ENCODE data around the gene ZCCHC4.

The ZCCHC4 gene, protein sequence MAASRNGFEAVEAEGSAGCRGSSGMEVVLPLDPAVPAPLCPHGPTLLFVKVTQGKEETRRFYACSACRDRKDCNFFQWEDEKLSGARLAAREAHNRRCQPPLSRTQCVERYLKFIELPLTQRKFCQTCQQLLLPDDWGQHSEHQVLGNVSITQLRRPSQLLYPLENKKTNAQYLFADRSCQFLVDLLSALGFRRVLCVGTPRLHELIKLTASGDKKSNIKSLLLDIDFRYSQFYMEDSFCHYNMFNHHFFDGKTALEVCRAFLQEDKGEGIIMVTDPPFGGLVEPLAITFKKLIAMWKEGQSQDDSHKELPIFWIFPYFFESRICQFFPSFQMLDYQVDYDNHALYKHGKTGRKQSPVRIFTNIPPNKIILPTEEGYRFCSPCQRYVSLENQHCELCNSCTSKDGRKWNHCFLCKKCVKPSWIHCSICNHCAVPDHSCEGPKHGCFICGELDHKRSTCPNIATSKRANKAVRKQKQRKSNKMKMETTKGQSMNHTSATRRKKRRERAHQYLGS

GRCh38 chr4:25312496-25313200 is at the start of gene ZCCHC4:
ZCCHC4 (plus strand) TSS chr4:25312774; CDS start chr4:25312810, 36 bp downstream.
- DNase-seq, result peak; percentile 15 to 94 (median 86)

DNA sequence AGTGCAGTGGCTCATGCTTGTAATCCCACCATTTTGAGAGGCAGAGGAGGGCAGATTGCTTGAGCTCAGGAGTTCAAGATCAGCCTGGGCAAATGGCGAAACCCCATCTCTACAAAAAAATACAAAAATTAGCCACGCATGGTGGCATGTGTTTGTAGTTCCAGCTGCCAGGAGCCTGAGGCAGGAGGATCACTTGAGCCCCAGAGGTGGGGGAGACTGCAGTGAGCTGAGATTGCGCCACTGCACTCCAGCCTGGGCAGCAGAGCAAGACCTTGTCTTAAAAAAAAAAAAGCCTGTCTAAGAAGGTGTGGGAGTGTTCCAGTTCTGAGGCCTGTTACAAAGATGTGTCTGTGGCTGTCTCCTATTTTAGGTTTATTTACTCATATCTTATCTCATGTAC is 40.7 kb upstream of the ZCCHC4 start:
- DNase-seq, result no peak

GRCh38 chr4:25280210-25280609 is 32.4 kb upstream of the ZCCHC4 start:
- no peak for DNase-seq

GRCh38 chr4:25283948-25284347 is 28.6 kb upstream of the ZCCHC4 start:
- no peak for DNase-seq

DNA sequence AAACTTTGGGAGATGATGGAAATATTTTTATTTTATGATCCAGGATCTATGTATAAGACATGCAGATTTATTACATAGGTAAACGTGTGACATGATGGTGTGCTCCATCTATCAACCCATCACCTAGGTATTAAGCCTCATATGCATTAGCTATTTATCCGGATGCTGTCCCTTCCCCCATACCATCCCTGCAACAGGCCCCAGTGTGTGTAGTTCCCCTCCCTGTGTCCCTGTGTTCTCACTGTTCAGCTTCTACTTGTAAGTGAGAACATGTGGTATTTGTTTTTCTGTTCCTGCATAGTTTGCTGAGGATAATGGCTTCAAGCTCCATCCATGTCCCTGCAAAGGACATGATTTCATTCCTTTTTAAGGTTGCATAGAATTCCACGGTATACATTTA is 28.1 kb upstream of the ZCCHC4 start:
- DNase-seq, result no peak

- DNase-seq, result no peak
Measured at GRCh38 chr4:25290490-25291067, 22.0 kb upstream of the ZCCHC4 start.

- no peak for DNase-seq
Measured at GRCh38 chr4:25291158-25291733, 21.3 kb upstream of the ZCCHC4 start.

- DNase-seq, result no peak
Measured at GRCh38 chr4:25297528-25298242, 14.9 kb upstream of the ZCCHC4 start.

- no peak for DNase-seq
Measured at GRCh38 chr4:25299476-25300203, 12.9 kb upstream of the ZCCHC4 start.

- no peak for DNase-seq
Measured at GRCh38 chr4:25301471-25301870, 11.1 kb upstream of the ZCCHC4 start.

- DNase-seq, result no peak
Measured at GRCh38 chr4:25302626-25303025, 9.9 kb upstream of the ZCCHC4 start.

- no peak for DNase-seq
Measured at GRCh38 chr4:25303578-25303977, 9.0 kb upstream of the ZCCHC4 start.

DNA sequence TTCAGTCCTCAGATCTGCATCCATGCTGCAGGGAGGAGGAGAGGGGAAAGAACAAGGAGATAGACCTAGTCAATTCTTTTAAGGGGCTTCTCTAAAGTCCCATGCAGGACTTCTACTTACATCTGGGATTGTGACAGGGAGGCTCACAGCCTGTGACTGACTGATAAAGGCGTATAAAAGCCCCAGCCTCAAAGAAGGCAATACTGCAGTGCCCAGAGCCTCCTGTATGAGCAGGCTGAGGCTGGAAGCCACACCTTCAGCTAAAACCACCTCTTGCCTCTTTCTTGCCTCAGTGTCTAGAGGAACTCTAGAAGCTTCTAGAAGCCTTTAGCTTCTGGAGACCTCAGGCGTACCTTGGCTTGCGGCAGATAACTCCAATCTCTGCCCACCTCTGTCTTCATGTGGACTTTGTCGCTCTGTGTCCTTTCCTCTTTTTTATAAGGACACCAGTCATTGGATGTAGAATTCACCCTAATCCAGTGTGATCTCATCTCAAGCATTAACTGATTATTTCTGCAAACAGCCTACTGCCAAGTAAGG is 6.0 kb upstream of the ZCCHC4 start:
- DNase-seq, result no peak

- DNase-seq, result peak in 28 of 56 donors; percentile 4 to 48 (median 21)
Measured at GRCh38 chr4:25307596-25307995, 5.0 kb upstream of the ZCCHC4 start.

GRCh38 chr4:25308306-25308705 is 4.3 kb upstream of the ZCCHC4 start:
- no peak for DNase-seq

DNA sequence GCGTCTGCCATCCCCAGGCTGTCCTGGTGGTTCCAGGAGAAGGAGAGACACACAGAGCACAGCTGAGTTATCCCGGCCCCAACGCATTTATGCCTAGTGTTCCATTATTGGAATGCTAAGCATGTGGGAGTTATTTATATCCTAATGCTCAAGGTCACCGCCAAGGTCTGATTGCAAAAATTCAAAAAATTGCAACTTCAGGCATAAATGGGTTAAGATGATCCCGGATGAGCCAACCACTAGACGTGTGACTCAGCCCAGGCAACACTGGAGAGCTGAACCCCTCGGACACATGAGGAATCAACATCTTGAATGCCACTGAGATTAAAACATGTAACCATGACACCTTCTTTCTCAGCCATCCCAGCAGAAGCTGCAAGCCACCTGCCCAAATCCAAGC is 3.8 kb upstream of the ZCCHC4 start:
- DNase-seq, result no peak

GRCh38 chr4:25310066-25310802 is 2.3 kb upstream of the ZCCHC4 start:
- DNase-seq, result no peak

DNA sequence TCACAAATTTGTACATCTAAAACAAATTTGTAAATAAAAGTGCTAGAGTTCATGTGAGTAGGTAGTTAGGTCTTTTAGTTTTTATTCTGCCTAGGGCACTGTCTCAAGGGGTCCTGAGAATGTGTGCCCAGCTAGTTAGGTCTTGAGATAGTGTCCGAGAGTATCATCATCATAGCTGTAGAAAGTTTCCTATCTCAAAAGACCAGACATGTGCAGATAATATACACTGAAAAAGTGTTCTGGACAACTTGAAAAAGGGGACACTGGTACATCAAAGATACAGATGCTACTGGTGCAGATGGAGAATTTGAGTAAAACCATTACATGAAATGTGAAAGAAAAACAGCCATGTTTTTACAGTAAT is 1.8 kb upstream of the ZCCHC4 start:
- no peak for DNase-seq

GRCh38 chr4:25313201-25313895 is 774 bp downstream of the ZCCHC4 start:
- DNase-seq, result no peak
